H1 (cell line): Measurements from ENCODE around the gene USP24. TPM values are rescaled to one million over a fixed set of nuclear protein-coding genes. Genes with fewer than 3 reads are reported as not detected.

ENCODE experiments used
- CTCF ChIA-PET: fragments of 300-600 bp; sonication (Branson Sonifier 250); formaldehyde crosslinking; loops from one replicate; lab custom pipeline; 2021; ENCODE audit not compliant: partially characterized antibody; lab: Charles Lee
- POLR2A ChIA-PET: fragments of 300-600 bp; sonication (Branson Sonifier 250); formaldehyde crosslinking; loops from one replicate; lab custom pipeline; 2021; ENCODE audit warnings: inconsistent platforms; ENCODE audit not compliant: partially characterized antibody; lab: Charles Lee
- DNase-seq, 2 experiments: peaks; one replicate each; pipeline versions ENCODE4 v3.0.0 to v3.0.0-alpha.2; 2010 to 2022; ENCODE audit warnings: low spot score in 2 of 2, low read depth in 1 of 2, mixed read lengths in 1 of 2
- FAIRE-seq: peaks from 2 replicates; lab custom pipeline; 2011; peaks lifted over from hg19 to GRCh38; lab: Jason Lieb, UNC
- H2AFZ ChIP-seq: 2 replicates; pipeline ENCODE4 v1.8.1; 2012; ENCODE audit warnings: low read length, inconsistent platforms
- H2AK5ac ChIP-seq: 2 replicates; pipeline ENCODE4 v1.6.1; 2013; ENCODE audit warnings: low read depth, low read length
- H2BK120ac ChIP-seq: replicated peaks from 2 replicates; pipeline ENCODE3; 2013; ENCODE audit warnings: low read depth, low read length, inconsistent platforms
- H2BK12ac ChIP-seq: 2 replicates; pipeline ENCODE4 v1.6.1; 2013; ENCODE audit warnings: low read depth, low read length
- H2BK15ac ChIP-seq: 2 replicates; pipeline ENCODE4 v1.6.1; 2013; ENCODE audit warnings: low read length
- H2BK20ac ChIP-seq: 2 replicates; pipeline ENCODE4 v1.6.1; 2013; ENCODE audit warnings: low read length
- H2BK5ac ChIP-seq: 2 replicates; pipeline ENCODE4 v1.6.1; 2013; ENCODE audit warnings: low read depth, low read length
- H3K14ac ChIP-seq: 2 replicates; pipeline ENCODE4 v1.6.1; 2013; ENCODE audit warnings: inconsistent platforms; ENCODE audit not compliant: insufficient read length
- H3K18ac ChIP-seq: 2 replicates; pipeline ENCODE4 v1.6.1; 2013; ENCODE audit warnings: low read length; ENCODE audit errors: extremely low read depth
- H3K23ac ChIP-seq: 2 replicates; pipeline ENCODE4 v1.6.1; 2013; ENCODE audit warnings: inconsistent platforms; ENCODE audit not compliant: insufficient read length
- H3K23me2 ChIP-seq: 2 replicates; pipeline ENCODE4 v1.6.1; 2013; ENCODE audit warnings: low read depth, low read length
- H3K27ac ChIP-seq: 2 replicates; pipeline ENCODE4 v1.6.1; 2011; ENCODE audit warnings: low read depth, low read length, inconsistent platforms
- H3K27me3 ChIP-seq, 4 experiments: replicated peaks in 1 of 4; 1 replicate in 1 of 4; 2 replicates in 3 of 4; pipeline versions ENCODE4 v1.6.1 to v1.8.1; 2011 to 2013; ENCODE audit warnings: low read length in 3 of 4, mild to moderate bottlenecking in 3 of 4, inconsistent platforms in 2 of 4, mixed read lengths in 2 of 4, moderate library complexity in 1 of 4; ENCODE audit not compliant: control insufficient read depth in 3 of 4, insufficient read depth in 3 of 4; ENCODE audit errors: extremely low read depth in 1 of 4
- H3K36me3 ChIP-seq, 4 experiments: 2 replicates each; pipeline versions ENCODE4 v1.6.1 to v1.8.1; 2011 to 2013; ENCODE audit warnings: mild to moderate bottlenecking in 4 of 4, low read length in 3 of 4, moderate library complexity in 2 of 4, control low read depth in 1 of 4, inconsistent platforms in 1 of 4; ENCODE audit not compliant: insufficient read depth in 4 of 4, control insufficient read depth in 2 of 4
- H3K4ac ChIP-seq: replicated peaks from 2 replicates; pipeline ENCODE3; 2013; ENCODE audit warnings: low read length, low read depth, mixed read lengths, inconsistent platforms; ENCODE audit not compliant: insufficient read length
- H3K4me1 ChIP-seq, 4 experiments: replicated peaks in 1 of 4; 1 replicate in 1 of 4; 2 replicates in 3 of 4; pipeline versions ENCODE4 v1.6.1 to v1.8.1; 2011 to 2013; ENCODE audit warnings: low read length in 3 of 4, inconsistent platforms in 2 of 4, mixed read lengths in 1 of 4; ENCODE audit not compliant: insufficient read depth in 4 of 4, control insufficient read depth in 3 of 4
- H3K4me2 ChIP-seq, 2 experiments: 2 replicates each; pipeline versions ENCODE4 v1.6.1 to v1.8.1; 2011 to 2013; ENCODE audit warnings: low read depth in 2 of 2, low read length in 2 of 2, control low read depth in 1 of 2, inconsistent platforms in 1 of 2, mild to moderate bottlenecking in 1 of 2; ENCODE audit not compliant: insufficient read depth in 1 of 2
- H3K4me3 ChIP-seq, 4 experiments: fragments of 200-600, 300-600 bp in 1 of 4; sonication (generic), shearing (Covaris generic), sonication (Bioruptor Twin) in 1 of 4; 2 replicates each; pipeline versions ENCODE4 v1.5.1 to v1.8.1; 2011 to 2016; ENCODE audit warnings: low read length in 4 of 4, low read depth in 3 of 4, control low read depth in 2 of 4, inconsistent platforms in 2 of 4, mild to moderate bottlenecking in 2 of 4, mixed read lengths in 1 of 4, moderate library complexity in 1 of 4; ENCODE audit not compliant: insufficient read depth in 2 of 4; ENCODE audit errors: extremely low read depth in 1 of 4
- H3K56ac ChIP-seq: replicated peaks from 2 replicates; pipeline ENCODE3; 2013; ENCODE audit warnings: low read depth, mild to moderate bottlenecking, mixed read lengths, low read length, inconsistent platforms; ENCODE audit not compliant: insufficient read length
- H3K79me1 ChIP-seq: 2 replicates; pipeline ENCODE4 v1.6.1; 2013; ENCODE audit warnings: low read depth, low read length, control low read depth
- H3K79me2 ChIP-seq, 2 experiments: 2 replicates each; pipeline versions ENCODE4 v1.6.1 to v1.8.1; 2012 to 2013; ENCODE audit warnings: low read length in 2 of 2, mild to moderate bottlenecking in 2 of 2, inconsistent platforms in 1 of 2; ENCODE audit not compliant: insufficient read depth in 2 of 2, control insufficient read depth in 1 of 2
- H3K9ac ChIP-seq, 4 experiments: replicated peaks in 1 of 4; 1 replicate in 1 of 4; 2 replicates in 3 of 4; pipeline versions ENCODE4 v1.6.1 to v1.8.1; 2011 to 2013; ENCODE audit warnings: low read depth in 3 of 4, low read length in 3 of 4, control low read depth in 2 of 4, mild to moderate bottlenecking in 2 of 4, moderate library complexity in 2 of 4, inconsistent platforms in 1 of 4; ENCODE audit errors: extremely low read depth in 1 of 4
- H3K9me3 ChIP-seq, 2 experiments: 2 replicates each; pipeline versions ENCODE4 v1.6.1 to v1.8.1; 2012 to 2013; ENCODE audit warnings: mild to moderate bottlenecking in 2 of 2, moderate library complexity in 2 of 2, control low read depth in 1 of 2, inconsistent platforms in 1 of 2, low read depth in 1 of 2, low read length in 1 of 2, mixed read lengths in 1 of 2; ENCODE audit not compliant: insufficient read depth in 2 of 2
- H4K20me1 ChIP-seq, 2 experiments: replicated peaks in 1 of 2; 2 replicates each; pipeline versions ENCODE3 to v1.8.1; 2011 to 2013; ENCODE audit warnings: inconsistent platforms in 2 of 2, low read length in 2 of 2, mild to moderate bottlenecking in 1 of 2; ENCODE audit not compliant: insufficient read depth in 2 of 2, control insufficient read depth in 1 of 2
- H4K5ac ChIP-seq: 2 replicates; pipeline ENCODE4 v1.6.1; 2013; ENCODE audit warnings: low read length, low read depth, mixed read lengths, inconsistent platforms; ENCODE audit not compliant: insufficient read length
- H4K8ac ChIP-seq: 2 replicates; pipeline ENCODE4 v1.8.0; 2013; ENCODE audit warnings: mild to moderate bottlenecking, moderate library complexity, low read length, inconsistent platforms; ENCODE audit not compliant: insufficient read depth; ENCODE audit errors: extremely low read depth
- H4K91ac ChIP-seq: replicated peaks from 2 replicates; pipeline ENCODE3; 2013; ENCODE audit warnings: low read length, mixed read lengths, inconsistent platforms; ENCODE audit not compliant: insufficient read length
- BACH1 ChIP-seq: IDR thresholded peaks from 2 replicates; pipeline ENCODE4 v1.6.1; 2012; ENCODE audit warnings: low read length, improper control_type of control experiment
- BCL11A ChIP-seq, 2 experiments: IDR thresholded peaks; one replicate each; pipeline ENCODE4 v1.6.1; 2011; ENCODE audit warnings: low read depth in 2 of 2, low read length in 2 of 2, mild to moderate bottlenecking in 2 of 2
- CTBP2 ChIP-seq: IDR thresholded peaks from 2 replicates; pipeline ENCODE4 v1.7.0; 2011; ENCODE audit warnings: borderline replicate concordance, mild to moderate bottlenecking, moderate library complexity, mixed read lengths, low read length; ENCODE audit not compliant: insufficient read depth, insufficient read length
- EGR1 ChIP-seq: IDR thresholded peaks from 2 replicates; pipeline ENCODE4 v1.6.1; 2011; ENCODE audit warnings: low read depth, low read length, borderline replicate concordance
- KDM5A ChIP-seq: fragments of 200-600 bp; IDR thresholded peaks from 2 replicates; pipeline ENCODE4 v1.7.1; 2012; ENCODE audit warnings: mild to moderate bottlenecking, low read length, inconsistent platforms, mixed read lengths
- MAX ChIP-seq: IDR thresholded peaks from 2 replicates; pipeline ENCODE4 v1.6.1; 2012; ENCODE audit warnings: inconsistent platforms
- PHF8 ChIP-seq: fragments of 200-600 bp; sonication (generic); conservative IDR thresholded peaks from 2 replicates; pipeline ENCODE4 v1.7.1; 2012; ENCODE audit warnings: low read depth, mild to moderate bottlenecking, inconsistent platforms, low read length, moderate library complexity
- POLR2AphosphoS5 ChIP-seq: IDR thresholded peaks from 2 replicates; pipeline ENCODE4 v1.6.1; 2011; ENCODE audit warnings: low read depth, low read length
- SP2 ChIP-seq: IDR thresholded peaks from 2 replicates; pipeline ENCODE4 v1.6.1; 2012; ENCODE audit warnings: mild to moderate bottlenecking, low read length, inconsistent platforms
- SRF ChIP-seq: IDR thresholded peaks from 2 replicates; pipeline ENCODE4 v1.6.1; 2011; ENCODE audit warnings: mild to moderate bottlenecking, low read depth, low read length, moderate library complexity
- SUZ12 ChIP-seq: fragments of 200-600 bp; sonication (generic); IDR thresholded peaks from 2 replicates; pipeline ENCODE4 v1.6.1; 2012; ENCODE audit warnings: mild to moderate bottlenecking, inconsistent platforms, low read length, moderate library complexity, mixed read lengths
- USF2 ChIP-seq: IDR thresholded peaks from 2 replicates; pipeline ENCODE4 v1.6.1; 2011; ENCODE audit warnings: low read length, improper control_type of control experiment
- ZNF274 ChIP-seq: IDR thresholded peaks from 2 replicates; pipeline ENCODE4 v1.7.0; 2012; ENCODE audit warnings: low read length, borderline replicate concordance; ENCODE audit errors: extremely low read depth
- WGBS, 2 experiments: shearing (Covaris generic) in 1 of 2; methylation state at CpG; one replicate each; pipeline versions ENCODE4 v1.1.6 to v1.1.7; 2013 to 2015; ENCODE audit warnings: low lambda C conversion rate in 2 of 2, mixed read lengths in 2 of 2, inconsistent platforms in 1 of 2, low coverage in 1 of 2, missing lambda C conversion rate in 1 of 2; ENCODE audit not compliant: insufficient replicate concordance in 2 of 2, insufficient coverage in 1 of 2, insufficient read length in 1 of 2; ENCODE audit errors: extremely low coverage in 1 of 2, missing lambda C conversion rate in 1 of 2; 5-methylcytosine and 5-hydroxymethylcytosine counted together
- polyA plus RNA-seq, 7 experiments: library from polyadenylated mRNA; depleted of rRNA in 3 of 7; stranded (reverse) in 5 of 7; unstranded in 2 of 7; fragments of >200 nt in 5 of 7; fragments of 200-250 nt in 2 of 7; gene quantifications; 1 replicate in 5 of 7; 2 replicates in 1 of 7; 4 replicates in 1 of 7; pipeline versions ENCODE4 v1.2.1 to v1.2.3, GENCODE V29; 2011 to 2013; ENCODE audit warnings: missing spikeins in 2 of 7, mixed read lengths in 2 of 7
- total RNA-seq: library from RNA; stranded (reverse); fragmentation: NEBNext Ultra II Directional; extraction: Animal tissue kit (Norgen Biotek cat#: 25700); gene quantifications from 2 replicates; pipeline ENCODE4 v1.2.1, GENCODE V29; 2021

USP24 gene
- total and polyA plus RNA-seq, 2 of the 8 experiments (the other 6 are each of a cell fraction or from before 2014, with no cell fraction given), result 11.1 to 34.6 TPM

- no peak overlapping the region for H4K8ac ChIP-seq
- H3K4me2 ChIP-seq, result no peak overlapping the region
- H4K20me1 ChIP-seq, result no peaks in the 10 kb centered on the region
- H3K79me1 ChIP-seq, result no peaks in the 10 kb centered on the region
- no peaks in the 10 kb centered on the region for H3K79me2 ChIP-seq
- H2AK5ac ChIP-seq, result no peak overlapping the region
- H3K36me3 ChIP-seq, result peaks cover 10 to 45% (median 36%) of the 10 kb centered on the region in 4 experiments
- peaks cover 0 to 1% (median 0%) of the 10 kb centered on the region in 4 experiments; a peak in 1 of 7 replicates for H3K27me3 ChIP-seq
- H3K56ac ChIP-seq, result no peak overlapping the region
- no peak overlapping the region for H3K4me3 ChIP-seq
- H3K14ac ChIP-seq, result no peak overlapping the region
- no peak overlapping the region for H2AFZ ChIP-seq
- no peaks in the 10 kb centered on the region for H3K23me2 ChIP-seq
- H3K4ac ChIP-seq, result no peak overlapping the region
- H4K5ac ChIP-seq, result no peak overlapping the region
- TF ChIP-seq BACH1, result no peak
- TF ChIP-seq PHF8, result no peak
- TF ChIP-seq KDM5A, result no peak
- TF ChIP-seq SP2, result no peak
- TF ChIP-seq BCL11A (IDR thresholded peaks at IDR 0.05; ENCODE audit: low read depth in 2 of 2, low read length in 2 of 2), result no peak
- TF ChIP-seq POLR2AphosphoS5, result no peak
- no peak for TF ChIP-seq ZNF274
- no peak for TF ChIP-seq EGR1
- no peak for TF ChIP-seq SUZ12
- no peak for TF ChIP-seq USF2
- no peak for TF ChIP-seq MAX
- no peak for TF ChIP-seq CTBP2
- no peak for TF ChIP-seq SRF
- TF ChIP-seq, all 59 proteins: peak for 0
- Histone ChIP-seq H2BK12ac (no peak overlapping the region), H4K91ac (no peak overlapping the region), H2BK5ac (no peak overlapping the region), H3K9ac (no peak overlapping the region), H3K9me3 (no peaks in the 10 kb centered on the region), H3K23ac (no peak overlapping the region), H3K18ac (no peak overlapping the region), H2BK15ac (no peak overlapping the region), H3K4me1 (no peaks in the 10 kb centered on the region), H3K27ac (no peak overlapping the region), H2BK20ac (no peak overlapping the region), H2BK120ac (no peak overlapping the region)
- 90% methylated on average over 2 of the region's 2 CpGs; no CpG with 5 or more reads in 1 of the 2 experiments for WGBS, 2 experiments
- FAIRE-seq (no peak), DNase-seq (no peak)
- ChIA-PET CTCF (interaction anchor here (1.5 kb wide), 2 partner anchors 21 to 186 kb away, joined by 4 to 5 read pairs; no protein-coding TSS in a partner anchor), POLR2A (no interaction called here)
These were observed 122.7 kb downstream of the USP24 start for GRCh38 chr1:55092475-55092874.
